Astrocyte (in vitro differentiated cells and primary cell): ENCODE measurements around the gene TRPV5.

Source experiments
- CTCF ChIP-seq: IDR thresholded peaks from 2 replicates; pipeline ENCODE4 v1.5.1; 2011; ENCODE audit warnings: low read depth, mild to moderate bottlenecking, inconsistent platforms, low read length, moderate library complexity; ENCODE audit not compliant: insufficient read depth
- EZH2 ChIP-seq: IDR thresholded peaks from 2 replicates; pipeline ENCODE4 v1.6.1; 2012; ENCODE audit warnings: mild to moderate bottlenecking, low read length, inconsistent platforms; ENCODE audit not compliant: insufficient read depth

GRCh38 chr7:142899661-142900060, 33.9 kb downstream of the TRPV5 start:
- no peak for TF ChIP-seq CTCF
- TF ChIP-seq EZH2 = no peak
